Measurements from ENCODE around the gene ZNF70. TPM values are rescaled to one million over a fixed set of nuclear protein-coding genes. Genes with fewer than 3 reads are reported as not detected.
A peak's percentile ranks its signal among the peaks of the same experiment; 100 is the strongest.

The ZNF70 gene
- total RNA-seq, 1 donor from 2014 or later, result 4.9 TPM

DNA sequence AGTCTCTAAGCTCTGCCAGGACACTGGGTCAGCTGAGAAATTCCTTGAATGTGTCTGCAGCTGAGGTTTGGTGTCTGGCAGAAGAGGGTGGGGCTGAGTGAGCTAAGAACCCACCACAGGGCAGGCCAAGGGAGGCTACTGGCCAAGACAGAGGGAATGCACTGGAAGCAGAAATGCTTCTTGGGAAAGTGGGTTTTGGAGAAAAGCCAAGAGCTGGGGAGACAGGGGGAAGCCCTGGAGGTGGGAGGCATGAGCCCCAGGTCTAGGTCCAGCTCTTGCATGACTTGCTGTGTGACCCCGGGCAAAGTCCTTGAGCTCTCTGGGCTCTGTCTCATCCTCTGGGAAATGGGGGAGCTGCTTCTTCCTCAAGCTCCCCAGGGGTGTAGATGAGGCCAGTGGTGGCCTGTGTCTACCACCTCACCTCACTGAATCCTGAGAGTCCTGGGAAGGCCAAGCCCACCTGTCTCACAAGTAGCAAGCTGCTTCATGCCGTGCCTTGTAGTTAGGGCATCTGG lies 24.1 kb upstream of the ZNF70 start:
- Mint-ChIP-seq H3K9me3 (no peaks in the 10 kb centered on the region), H3K36me3 (ENCODE audit: low read depth) (no peaks in the 10 kb centered on the region), H3K4me1 (peaks cover 30% of the 10 kb centered on the region), H3K27ac (no peak overlapping the region), H3K27me3 (no peaks in the 10 kb centered on the region), H3K4me3 (no peak overlapping the region)
- TF ChIP-seq, protein P1, sequence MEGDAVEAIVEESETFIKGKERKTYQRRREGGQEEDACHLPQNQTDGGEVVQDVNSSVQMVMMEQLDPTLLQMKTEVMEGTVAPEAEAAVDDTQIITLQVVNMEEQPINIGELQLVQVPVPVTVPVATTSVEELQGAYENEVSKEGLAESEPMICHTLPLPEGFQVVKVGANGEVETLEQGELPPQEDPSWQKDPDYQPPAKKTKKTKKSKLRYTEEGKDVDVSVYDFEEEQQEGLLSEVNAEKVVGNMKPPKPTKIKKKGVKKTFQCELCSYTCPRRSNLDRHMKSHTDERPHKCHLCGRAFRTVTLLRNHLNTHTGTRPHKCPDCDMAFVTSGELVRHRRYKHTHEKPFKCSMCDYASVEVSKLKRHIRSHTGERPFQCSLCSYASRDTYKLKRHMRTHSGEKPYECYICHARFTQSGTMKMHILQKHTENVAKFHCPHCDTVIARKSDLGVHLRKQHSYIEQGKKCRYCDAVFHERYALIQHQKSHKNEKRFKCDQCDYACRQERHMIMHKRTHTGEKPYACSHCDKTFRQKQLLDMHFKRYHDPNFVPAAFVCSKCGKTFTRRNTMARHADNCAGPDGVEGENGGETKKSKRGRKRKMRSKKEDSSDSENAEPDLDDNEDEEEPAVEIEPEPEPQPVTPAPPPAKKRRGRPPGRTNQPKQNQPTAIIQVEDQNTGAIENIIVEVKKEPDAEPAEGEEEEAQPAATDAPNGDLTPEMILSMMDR (IDR thresholded peaks at IDR 0.05), result no peak
- ATAC-seq (ENCODE audit: low read depth) (no peak), DNase-seq (no peak)
- ChIA-PET POLR2A (interaction anchor here (0.7 to 3.3 kb wide), 6 partner anchors 11 to 83 kb away, joined by 3 to 17 read pairs (median 4); partner anchors contain the start of gene SLC2A11), CTCF (interaction anchor here (0.9 to 2.0 kb wide), 4 partner anchors 10 to 77 kb away, joined by 3 to 5 read pairs (median 4); no protein-coding TSS in a partner anchor)
- intact Hi-C loops (cut with micrococcal nuclease), result loop anchor here (5.0 kb wide), 1 partner anchor 182 kb away; no protein-coding TSS in a partner anchor

DNA sequence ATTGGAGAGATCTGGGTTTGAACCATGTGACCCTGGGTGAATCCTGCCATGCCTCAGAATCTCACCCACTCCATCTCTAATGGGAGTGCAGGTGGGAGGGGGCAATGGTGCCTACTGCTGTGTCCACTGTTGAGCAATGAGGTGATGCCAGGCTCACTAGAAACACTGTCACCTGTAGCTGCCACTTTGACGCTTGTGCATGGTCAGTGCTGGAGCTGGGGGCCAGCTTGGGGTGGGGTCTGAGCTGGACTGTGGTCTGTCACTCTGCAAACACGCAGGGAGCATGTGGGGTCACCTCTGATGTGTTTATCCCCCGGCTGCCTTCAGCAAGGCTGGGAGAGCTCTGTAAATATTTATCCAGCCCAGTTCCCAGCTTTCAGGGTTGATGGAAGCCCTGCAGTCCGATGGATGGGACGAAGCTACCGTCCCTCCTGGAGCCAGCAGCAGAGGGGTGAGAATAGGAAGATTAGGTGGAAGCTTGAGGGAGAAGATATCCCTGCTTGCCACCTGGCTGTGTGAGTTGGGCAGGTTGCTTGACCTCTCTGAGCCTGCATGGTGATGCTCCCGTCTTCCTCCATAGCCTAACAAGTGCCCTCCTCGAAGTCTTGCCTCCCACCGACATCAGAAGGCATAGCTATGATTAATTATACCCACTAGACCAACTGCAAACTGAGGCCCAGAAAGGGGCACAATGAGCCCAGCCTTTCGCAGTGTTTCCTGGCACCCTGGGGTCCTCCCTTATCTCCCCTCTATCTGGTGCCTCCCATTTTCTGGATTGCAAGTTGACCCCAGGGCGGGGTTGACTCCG lies 23.4 kb upstream of the ZNF70 start:
- Mint-ChIP-seq H3K36me3 (ENCODE audit: low read depth) (no peaks in the 10 kb centered on the region), H3K4me3 (no peak overlapping the region), H3K9me3 (no peaks in the 10 kb centered on the region), H3K27ac (no peak overlapping the region), H3K4me1 (peaks cover 36% of the 10 kb centered on the region), H3K27me3 (no peaks in the 10 kb centered on the region)
- CTCF ChIA-PET, result interaction anchor here (0.9 to 1.6 kb wide), 3 partner anchors 9 to 75 kb away, joined by 3 to 5 read pairs (median 3); no protein-coding TSS in a partner anchor
- TF ChIP-seq, protein P1 (IDR thresholded peaks at IDR 0.05), result no peak
- intact Hi-C loops (cut with micrococcal nuclease), result loop anchor here (5.0 kb wide), 1 partner anchor 183 kb away; no protein-coding TSS in a partner anchor
- POLR2A ChIA-PET, result interaction anchor here (0.9 to 11.8 kb wide), 5 partner anchors 21 to 83 kb away, joined by 3 to 229 read pairs (median 4); partner anchors contain the start of genes SLC2A11, VPREB3 and ZNF70
- DNase-seq, result no peak
- no peak for ATAC-seq (ENCODE audit: low read depth)

DNA sequence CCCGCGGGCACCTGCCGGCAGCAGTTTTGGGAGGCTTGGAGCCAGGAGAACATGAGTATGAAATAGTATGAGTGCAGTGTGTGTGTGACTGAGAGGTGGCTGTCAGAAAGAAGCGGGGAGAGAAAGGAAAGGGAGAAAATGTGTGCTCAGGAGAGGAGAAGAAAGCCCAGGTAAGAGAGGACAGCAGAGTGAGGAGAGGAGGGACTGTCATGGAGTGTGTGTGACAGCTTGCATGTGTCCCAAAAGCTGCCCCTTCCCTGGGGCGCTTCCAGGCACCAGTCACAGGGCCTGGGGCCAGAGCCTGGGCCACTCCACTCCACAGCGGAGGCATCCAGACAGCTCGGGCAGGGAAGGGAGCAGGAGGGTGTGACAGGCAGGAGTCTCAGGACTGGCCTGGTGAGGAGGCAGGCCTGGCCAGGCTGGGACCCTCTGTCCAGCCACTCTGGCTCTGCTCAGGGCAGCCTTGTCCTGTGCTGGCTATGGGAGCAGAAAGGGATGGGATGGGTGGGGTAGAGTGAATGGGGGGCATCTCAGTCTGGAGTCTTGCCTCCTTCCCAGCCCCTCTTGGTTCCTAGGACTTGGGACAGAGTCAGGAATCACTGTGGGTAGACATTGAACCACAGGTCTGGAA lies 22.7 kb upstream of the ZNF70 start:
- Mint-ChIP-seq H3K36me3 (ENCODE audit: low read depth) (no peaks in the 10 kb centered on the region), H3K9me3 (no peaks in the 10 kb centered on the region), H3K27me3 (no peaks in the 10 kb centered on the region), H3K4me3 (peak overlapping the region; percentile 84), H3K27ac (peak overlapping the region; percentile 63), H3K4me1 (peaks cover 42% of the 10 kb centered on the region)
- DNase-seq (no peak), ATAC-seq (ENCODE audit: low read depth) (no peak)
- intact Hi-C loops (cut with micrococcal nuclease), result loop anchor here (1.0 to 5.0 kb wide), 3 partner anchors 13 to 184 kb away; partner anchors contain the start of gene SMARCB1
- ChIA-PET CTCF (interaction anchor here (1.6 kb wide), 1 partner anchor 73 kb away, joined by 5 read pairs; no protein-coding TSS in a partner anchor), POLR2A (interaction anchor here (0.9 to 11.8 kb wide), 8 partner anchors 14 to 84 kb away, joined by 3 to 229 read pairs (median 12); partner anchors contain the start of genes SLC2A11, SMARCB1, VPREB3 and ZNF70)
- TF ChIP-seq, protein P1 (IDR thresholded peaks at IDR 0.05), result no peak

DNA sequence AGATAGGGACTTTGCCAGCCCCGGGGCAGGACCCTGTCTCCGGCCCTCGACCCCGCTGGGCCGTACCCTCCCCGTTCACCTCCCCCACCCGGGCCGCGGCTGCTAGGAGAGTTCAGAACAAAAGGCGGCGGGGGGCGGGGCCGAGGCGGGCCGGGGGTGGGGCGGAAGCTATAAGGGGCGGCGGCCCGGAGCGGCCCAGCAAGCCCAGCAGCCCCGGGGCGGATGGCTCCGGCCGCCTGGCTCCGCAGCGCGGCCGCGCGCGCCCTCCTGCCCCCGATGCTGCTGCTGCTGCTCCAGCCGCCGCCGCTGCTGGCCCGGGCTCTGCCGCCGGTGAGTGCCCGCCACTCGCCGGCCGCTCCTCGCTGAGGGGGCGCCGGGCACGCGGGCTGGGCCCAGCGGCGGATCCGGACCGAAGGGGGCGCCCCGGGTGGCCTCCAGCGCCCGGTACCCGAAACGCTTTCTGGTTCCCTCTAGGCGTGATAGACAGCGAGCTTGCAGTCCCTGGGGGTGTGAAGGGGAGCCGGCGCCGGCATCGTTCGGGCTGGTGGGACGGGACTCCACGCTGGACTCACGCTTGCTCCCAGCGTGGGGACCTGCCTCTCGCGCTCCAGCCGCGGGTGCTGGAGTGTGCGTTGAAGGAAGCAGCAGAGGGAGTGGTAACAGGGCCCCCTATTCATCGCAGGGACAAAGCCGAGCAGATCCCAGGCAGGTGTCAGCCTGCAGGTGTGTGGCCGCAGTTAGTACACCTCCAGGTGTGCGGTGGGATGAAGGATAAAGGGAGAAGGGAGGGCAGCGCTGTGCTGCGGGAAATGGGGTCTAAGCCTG lies 21.9 kb upstream of the ZNF70 start, which contains the start of gene MMP11:
MMP11 (plus strand) TSS at position 201 of the 825 bp plus-strand sequence; CDS start at position 223, 22 bp downstream.
- POLR2A ChIA-PET, result interaction anchor here (0.6 to 11.8 kb wide), 13 partner anchors 9 to 85 kb away, joined by 3 to 229 read pairs (median 4); partner anchors contain the start of genes DERL3, SLC2A11, SMARCB1 and VPREB3
- CTCF ChIA-PET, result interaction anchor here (1.6 to 2.5 kb wide), 4 partner anchors 15 to 85 kb away, joined by 4 to 33 read pairs (median 6); partner anchors contain the start of gene SLC2A11

More for the DNA sequence above, 21.9 kb upstream of the ZNF70 start, which contains the start of gene MMP11:
- ATAC-seq (ENCODE audit: low read depth), result peak; percentile 55
- TF ChIP-seq, protein P1 (IDR thresholded peaks at IDR 0.05), result no peak
- H3K9me3 Mint-ChIP-seq, result no peaks in the 10 kb centered on the region
- H3K27me3 Mint-ChIP-seq, result no peaks in the 10 kb centered on the region
- peaks cover 1% of the 10 kb centered on the region for H3K36me3 Mint-ChIP-seq (ENCODE audit: low read depth)
- peak within 1 kb of the TSS; percentile 63 for H3K27ac Mint-ChIP-seq
- H3K4me1 Mint-ChIP-seq, result peaks cover 49% of the 10 kb centered on the region
- DNase-seq, result peak; percentile 60
- peak within 1 kb of the TSS; percentile 84 for H3K4me3 Mint-ChIP-seq
- intact Hi-C loops (cut with micrococcal nuclease), result loop anchor here (1.0 to 5.0 kb wide), 3 partner anchors 13 to 184 kb away; partner anchors contain the start of gene SMARCB1

Measured in activated B cell treated with CpG ODN at 0.5 μM for 24 hours (primary cell).